Gastrocnemius medialis (tissue), 4 donors: ENCODE results near the gene PCDHA5.

Experiments
- CTCF ChIP-seq, 5 experiments: fragments of 450-650 bp in 3 of 5; fragments of 200-600 bp in 2 of 5; sonication (generic) in 2 of 5; IDR thresholded peaks in 4 of 5; conservative IDR thresholded peaks in 1 of 5; 1 replicate in 4 of 5; 2 replicates in 1 of 5; pipeline ENCODE4 v1.5.1; 2016 to 2019; ENCODE audit warnings: antibody characterized with exemption in 5 of 5, mild to moderate bottlenecking in 3 of 5, moderate library complexity in 3 of 5
- POLR2A ChIP-seq, 2 donors: fragments of 450-650 bp; IDR thresholded peaks; one replicate each; pipeline ENCODE4 v1.6.1; 2017; ENCODE audit warnings: antibody characterized with exemption in 2 of 2, mild to moderate bottlenecking in 2 of 2, moderate library complexity in 2 of 2

DNA sequence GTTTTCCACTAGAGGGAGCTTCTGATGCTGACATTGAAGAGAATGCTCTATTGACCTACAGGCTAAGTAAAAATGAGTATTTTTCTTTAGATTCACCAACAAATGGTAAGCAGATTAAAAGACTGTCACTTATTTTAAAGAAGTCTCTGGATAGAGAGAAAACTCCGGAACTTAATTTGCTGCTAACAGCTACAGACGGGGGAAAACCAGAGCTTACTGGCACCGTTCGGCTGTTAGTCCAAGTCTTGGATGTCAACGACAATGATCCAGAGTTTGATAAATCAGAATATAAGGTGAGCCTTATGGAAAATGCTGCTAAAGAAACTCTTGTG is 48.1 kb downstream of the PCDHA5 start:
- no peak for TF ChIP-seq CTCF (IDR thresholded peaks at IDR 0.05 in 4 of 5, conservative IDR thresholded peaks at IDR 0.05 in 1 of 5)
- no peak for TF ChIP-seq POLR2A (IDR thresholded peaks at IDR 0.05)
